ENCODE measurements around the gene GADD45G.

Gene GADD45G

GRCh38 chr9:89610391-89610925 lies 5.6 kb downstream of the GADD45G start:
- no peak for DNase-seq

DNA sequence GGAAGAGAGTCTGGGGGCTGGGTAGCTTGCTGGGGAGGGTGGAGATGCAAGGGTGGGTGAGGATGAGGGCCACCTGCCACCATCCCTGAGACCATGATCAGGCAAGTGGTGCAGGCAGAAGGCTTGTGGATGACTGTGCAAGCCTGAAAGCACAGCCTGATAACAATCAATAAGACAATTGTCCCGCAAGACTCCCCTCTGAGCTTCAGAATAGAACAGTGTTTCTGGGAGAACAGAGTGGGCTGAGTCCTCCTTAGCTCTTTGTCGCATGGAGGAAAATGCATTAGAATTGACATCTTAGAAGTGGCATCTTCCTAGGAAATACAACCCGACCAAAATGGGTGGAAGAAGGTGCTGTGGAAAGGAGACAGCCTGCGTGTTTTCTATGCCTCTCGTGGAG lies 6.6 kb downstream of the GADD45G start:
- DNase-seq: no peak

- DNase-seq: no peak
These were observed 7.9 kb downstream of the GADD45G start for GRCh38 chr9:89612566-89613278.

DNA sequence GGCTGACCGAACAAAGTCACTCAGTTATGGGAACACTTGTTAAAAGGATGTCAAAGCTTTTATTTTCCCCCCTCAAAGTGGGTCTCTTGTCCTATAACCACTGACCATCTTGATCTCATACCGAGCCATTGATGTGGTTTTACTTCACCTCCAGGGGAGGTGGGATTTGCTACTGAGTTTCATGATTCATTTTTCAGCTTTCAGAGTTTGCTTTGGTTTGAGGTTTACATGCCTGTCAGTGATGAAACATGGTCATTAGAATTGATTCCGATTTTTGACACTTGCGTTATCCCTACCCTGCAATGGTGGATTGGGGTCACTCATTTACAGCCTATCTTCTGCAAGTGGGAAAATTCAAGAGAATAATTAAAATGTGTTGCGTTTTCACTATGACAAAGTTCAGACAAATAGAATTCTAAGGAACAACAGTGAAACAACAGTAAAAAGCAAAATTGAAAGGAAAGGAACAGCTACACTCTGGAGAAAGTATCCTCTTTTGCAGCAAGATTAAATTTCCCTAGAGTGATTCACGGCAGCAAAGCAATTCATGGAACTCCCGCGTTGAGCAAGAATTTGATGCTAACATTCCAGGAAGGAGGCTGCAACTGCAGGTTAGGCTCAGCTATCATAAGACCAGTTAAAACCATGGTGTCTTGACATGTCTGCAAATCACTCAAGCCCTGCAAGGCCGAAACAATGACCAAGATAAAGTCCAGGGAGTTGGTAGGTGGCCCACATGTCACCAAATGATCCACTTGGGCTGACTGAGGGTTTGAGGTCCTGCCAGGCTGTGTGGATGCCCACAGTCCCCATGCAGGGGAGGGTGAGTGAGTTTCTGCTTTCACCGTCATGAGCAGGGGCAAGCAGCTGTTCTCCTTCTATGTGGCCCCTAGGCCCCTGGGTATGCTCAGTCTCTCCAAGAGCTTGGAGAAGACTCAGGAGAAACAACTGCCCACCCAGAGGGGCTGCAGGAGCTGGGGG lies 9.4 kb downstream of the GADD45G start:
- DNase-seq: no peak

DNA sequence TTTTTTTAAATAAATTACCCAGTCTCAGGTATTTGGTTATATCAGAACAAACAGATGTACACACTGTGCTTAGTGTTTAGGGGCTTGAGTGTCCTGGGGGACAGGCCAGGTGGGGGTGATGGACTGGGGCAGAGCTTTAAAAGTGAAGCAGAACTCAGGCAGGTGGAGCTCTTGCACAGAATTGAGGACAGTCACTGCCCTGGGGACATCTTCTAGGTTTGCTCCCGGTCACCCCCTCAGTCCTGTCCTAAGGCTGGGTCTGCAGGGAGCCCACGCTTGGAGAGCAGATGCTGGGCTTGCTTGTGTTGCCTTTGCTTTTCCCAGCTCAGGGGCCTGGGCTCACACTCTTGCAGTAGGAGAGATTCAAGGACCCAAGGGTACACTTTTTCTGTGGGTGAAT lies 10.8 kb downstream of the GADD45G start:
- no peak for DNase-seq

DNA sequence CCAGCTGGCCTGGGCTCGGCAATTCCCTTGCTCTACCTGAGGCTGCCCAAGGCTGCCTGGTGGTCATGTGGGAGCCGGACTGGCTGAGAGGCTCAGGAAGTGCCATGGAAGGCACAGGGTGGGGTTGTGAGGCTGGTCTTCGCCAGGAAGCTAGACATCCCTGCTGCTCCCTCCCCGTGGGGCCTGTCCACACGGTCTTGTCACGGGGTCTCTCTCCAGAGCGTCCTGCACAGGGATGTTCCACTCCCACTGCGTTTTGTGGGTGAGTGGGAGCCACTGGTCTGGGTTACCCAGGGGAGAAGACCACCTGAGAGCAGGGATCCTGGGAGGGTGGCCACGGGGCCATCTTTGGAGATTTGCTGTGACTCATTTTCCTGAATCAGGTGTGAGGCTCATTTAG lies 11.6 kb downstream of the GADD45G start:
- DNase-seq: no peak

- DNase-seq: no peak
These were observed 13.2 kb downstream of the GADD45G start for GRCh38 chr9:89617978-89618377.

DNA sequence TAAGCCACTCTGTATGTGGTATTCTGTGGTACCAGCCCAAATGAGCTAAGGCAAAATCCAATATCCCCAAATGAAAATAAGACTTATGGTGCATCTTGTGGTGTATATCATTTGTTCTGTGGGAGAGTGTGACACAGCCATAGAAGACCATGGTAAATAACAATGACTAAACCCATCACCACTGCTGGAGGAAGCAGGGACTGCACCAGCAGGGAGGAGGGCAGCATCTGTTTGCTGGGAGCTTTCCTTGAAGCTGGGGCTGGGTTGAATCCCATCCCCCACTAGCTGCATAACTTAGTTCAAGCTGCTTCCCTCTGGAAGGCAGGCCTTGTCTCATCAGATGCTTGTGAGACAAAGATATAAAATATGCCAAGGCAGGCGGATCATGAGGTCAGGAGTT lies 14.2 kb downstream of the GADD45G start:
- no peak for DNase-seq

GRCh38 chr9:89619424-89620138 lies 14.8 kb downstream of the GADD45G start:
- no peak for DNase-seq

DNA sequence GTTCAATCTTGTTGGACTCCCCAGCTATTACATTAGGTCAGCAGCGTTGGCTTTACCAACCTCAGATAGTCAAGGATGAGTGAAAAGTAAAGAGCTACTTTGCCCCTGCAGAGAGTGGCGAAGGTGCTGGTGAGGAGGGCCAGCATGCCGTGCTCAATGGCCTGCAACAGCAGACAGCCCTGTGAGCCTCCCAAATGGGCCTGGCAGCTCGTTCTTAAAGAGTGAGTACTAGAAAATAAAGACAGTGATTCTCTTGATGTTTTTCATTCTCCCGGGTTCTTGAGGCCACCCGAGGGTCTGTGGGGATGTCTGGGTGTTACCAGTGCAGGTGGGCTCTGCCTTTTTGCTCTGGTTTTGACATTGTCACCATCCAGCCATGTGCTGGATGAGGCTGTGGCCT lies 16.2 kb downstream of the GADD45G start:
- DNase-seq: no peak

DNA sequence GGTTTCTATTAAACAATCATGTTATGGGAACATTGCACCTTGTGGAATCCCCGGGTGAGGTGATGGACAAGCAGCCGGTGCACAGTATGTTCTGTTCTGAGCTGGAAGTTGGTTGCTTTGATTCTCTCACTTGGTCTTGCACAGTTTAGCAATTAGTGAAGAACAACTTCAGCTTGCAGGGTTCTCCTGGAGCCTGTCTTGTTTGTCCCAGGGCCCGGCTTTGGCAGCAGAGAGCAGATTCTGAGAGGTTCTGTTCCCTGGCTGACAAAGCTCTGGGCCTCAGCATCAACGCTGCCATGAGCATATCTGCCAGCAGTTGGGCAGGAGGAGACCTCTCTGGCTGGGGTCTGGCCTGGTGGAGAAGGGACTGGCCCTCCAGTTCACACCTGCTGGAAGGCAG lies 16.9 kb downstream of the GADD45G start:
- no peak for DNase-seq

GRCh38 chr9:89622933-89623861 lies 18.4 kb downstream of the GADD45G start:
- no peak for DNase-seq

GRCh38 chr9:89623925-89624420 lies 19.2 kb downstream of the GADD45G start:
- no peak for DNase-seq

- DNase-seq: no peak
These were observed 21.2 kb downstream of the GADD45G start for GRCh38 chr9:89625721-89626687.

DNA sequence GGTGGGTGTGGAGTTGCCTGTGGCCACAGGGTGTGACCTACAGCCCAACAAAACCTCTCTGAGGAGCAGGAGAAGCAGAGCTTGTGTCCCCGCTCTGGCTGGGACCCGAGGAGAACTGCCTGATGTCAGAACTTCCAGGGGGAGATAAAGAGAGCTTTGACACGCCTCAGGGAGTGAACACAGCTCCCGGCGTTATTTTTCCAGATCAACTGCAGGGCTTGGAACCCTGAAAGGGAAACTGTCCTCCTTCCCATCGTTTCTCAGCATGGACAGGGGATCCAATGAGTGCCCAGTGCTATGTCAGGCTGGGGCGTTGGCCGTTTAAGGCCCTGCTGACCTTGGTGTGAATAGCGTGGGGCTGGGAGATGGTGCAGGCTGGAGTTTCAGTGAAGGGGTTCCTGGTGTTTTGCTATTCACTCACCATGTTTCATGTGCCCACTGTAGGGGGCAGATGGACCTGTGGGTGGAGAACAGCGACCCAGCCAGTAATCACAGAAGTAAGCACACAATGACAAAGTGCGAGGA lies 22.0 kb downstream of the GADD45G start:
- DNase-seq: no peak

GRCh38 chr9:89628601-89629000 lies 23.8 kb downstream of the GADD45G start:
- DNase-seq: no peak

DNA sequence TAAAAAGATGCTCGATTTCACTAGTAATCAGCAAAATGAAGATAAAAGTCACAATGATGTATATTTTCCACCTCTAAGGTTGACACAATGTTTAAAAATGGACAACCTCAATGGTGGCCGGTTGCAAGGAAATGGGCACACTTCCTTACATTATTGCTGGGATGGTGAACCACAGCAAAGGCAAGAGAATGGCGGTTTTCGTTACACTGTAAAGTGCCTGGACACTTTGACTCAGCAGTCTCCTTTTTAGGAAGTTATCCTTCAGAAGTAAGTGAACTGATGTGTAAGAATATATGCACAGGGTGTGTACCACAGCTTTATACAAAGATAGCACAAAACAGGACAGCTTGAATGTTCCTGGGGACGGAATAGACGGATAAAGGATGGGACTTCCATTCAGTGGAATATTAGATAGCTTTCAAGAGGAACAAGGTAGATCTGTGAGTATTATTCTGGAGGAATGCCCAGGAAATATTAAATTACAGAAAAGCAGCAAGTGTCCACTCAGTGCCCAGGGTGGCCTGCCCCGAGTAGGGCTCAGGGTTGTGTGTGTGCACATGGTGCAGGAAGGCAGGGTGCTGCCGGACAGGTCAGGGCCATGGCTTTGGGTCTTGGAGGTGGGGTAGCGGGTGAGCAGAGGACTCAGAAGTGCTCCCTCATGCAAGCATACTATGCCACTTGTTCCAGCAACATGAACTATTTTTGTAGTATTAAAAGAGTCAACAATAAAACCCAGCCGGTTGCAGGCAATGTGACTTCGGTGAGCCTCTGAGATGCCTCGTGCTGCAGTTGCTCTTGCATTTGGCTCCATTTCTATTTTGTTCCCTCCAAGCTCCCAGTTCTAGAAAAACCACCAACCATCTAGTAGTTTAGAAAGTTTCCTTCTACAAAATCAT lies 24.5 kb downstream of the GADD45G start:
- no peak for DNase-seq

DNA sequence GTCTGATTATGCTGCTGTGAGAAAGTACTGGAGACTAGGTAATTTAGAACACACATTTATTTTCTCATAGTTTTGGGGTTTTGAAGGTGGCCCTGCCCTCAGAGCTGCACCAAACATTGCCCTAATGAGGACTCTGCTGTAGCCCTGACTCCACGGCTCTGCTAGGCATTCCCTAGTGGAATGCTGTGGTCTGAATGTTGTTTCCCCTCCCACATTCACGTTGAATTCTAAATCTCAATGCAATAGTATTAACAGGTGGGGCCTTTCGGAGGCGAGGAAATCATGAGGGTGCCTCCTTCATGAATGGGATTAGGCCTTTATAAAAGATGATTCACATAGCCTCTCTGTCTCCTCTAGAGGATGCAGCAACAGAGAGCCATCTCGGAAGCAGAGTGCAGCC lies 25.7 kb downstream of the GADD45G start:
- no peak for DNase-seq

DNA sequence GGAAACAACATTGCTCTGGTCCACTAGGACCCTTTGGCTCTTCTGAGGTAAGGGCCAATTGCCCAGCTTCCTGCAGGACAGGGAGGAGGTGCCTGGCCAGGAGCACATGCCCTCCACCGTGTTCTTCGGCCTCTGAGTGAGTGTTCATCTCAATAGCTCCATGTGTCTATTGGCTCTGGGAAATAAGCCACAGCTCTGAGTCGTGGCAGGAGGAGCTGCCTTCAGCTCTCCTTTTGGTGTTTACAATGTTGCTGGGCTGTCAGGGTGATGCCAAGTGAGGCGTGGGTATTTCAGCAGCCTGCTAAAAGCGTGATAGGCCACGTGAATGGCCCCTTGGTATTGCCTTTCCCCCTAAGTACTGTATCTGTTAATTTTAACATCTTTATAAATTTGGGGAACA lies 26.6 kb downstream of the GADD45G start:
- DNase-seq: no peak
